ENCODE measurements around the gene MPPED2.

Gene MPPED2, protein sequence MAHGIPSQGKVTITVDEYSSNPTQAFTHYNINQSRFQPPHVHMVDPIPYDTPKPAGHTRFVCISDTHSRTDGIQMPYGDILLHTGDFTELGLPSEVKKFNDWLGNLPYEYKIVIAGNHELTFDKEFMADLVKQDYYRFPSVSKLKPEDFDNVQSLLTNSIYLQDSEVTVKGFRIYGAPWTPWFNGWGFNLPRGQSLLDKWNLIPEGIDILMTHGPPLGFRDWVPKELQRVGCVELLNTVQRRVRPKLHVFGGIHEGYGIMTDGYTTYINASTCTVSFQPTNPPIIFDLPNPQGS

GRCh38 chr11:30586251-30587144 lies at the start of gene MPPED2:
Gene MPPED2 (minus strand): TSS chr11:30586353. CDS start chr11:30580373, 5,980 bp downstream.
- no peak for DNase-seq

GRCh38 chr11:30635401-30635989 lies 49.3 kb upstream of the MPPED2 start:
- no peak for DNase-seq

DNA sequence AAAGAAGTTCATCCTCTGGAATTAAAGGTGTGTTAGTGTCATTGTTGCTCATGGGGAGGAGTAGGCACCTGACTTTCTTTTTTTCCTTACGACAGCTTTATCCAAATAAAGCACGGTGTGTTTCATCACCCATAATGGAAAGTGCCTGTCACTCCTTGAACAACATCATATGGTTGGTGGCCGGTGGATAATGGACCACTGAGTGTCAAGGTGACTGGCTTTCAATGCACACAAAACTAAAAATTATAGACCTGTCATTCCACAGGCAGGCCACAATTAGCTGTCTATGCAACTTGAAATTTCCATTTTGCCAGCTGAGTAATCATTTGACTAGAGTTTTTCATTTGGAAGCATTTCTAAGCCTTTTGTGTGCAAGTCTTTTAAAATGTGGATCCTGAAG lies 45.0 kb upstream of the MPPED2 start:
- DNase-seq, result no peak

DNA sequence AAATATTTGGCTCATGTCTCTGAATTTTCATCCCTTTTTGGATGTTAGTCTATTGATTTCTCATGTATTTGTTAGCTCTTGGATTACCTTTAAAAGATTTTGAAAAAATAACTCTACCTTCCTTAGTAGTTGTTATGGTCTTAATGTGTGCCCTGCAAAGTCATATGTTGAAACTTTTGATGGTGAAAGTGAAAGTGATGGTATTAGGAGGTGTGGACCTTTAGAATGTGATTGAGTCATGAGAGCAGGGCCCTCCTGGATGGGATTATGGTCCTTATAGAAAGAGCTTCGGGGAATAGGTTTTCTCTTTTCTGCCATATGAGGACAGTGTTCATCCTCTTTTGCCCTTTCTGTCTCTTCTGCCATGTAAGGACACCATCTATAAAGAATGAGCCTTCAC lies 33.6 kb upstream of the MPPED2 start:
- no peak for DNase-seq

- no peak for DNase-seq
Observed at GRCh38 chr11:30617762-30618161, 31.6 kb upstream of the MPPED2 start.

GRCh38 chr11:30610628-30611027 lies 24.5 kb upstream of the MPPED2 start:
- no peak for DNase-seq

- no peak for DNase-seq
Observed at GRCh38 chr11:30608534-30608933, 22.4 kb upstream of the MPPED2 start.

- DNase-seq, result no peak
Observed at GRCh38 chr11:30605036-30605605, 19.0 kb upstream of the MPPED2 start.

GRCh38 chr11:30603357-30603756 lies 17.2 kb upstream of the MPPED2 start:
- no peak for DNase-seq

- no peak for DNase-seq
Observed at GRCh38 chr11:30596832-30597231, 10.7 kb upstream of the MPPED2 start.

GRCh38 chr11:30595934-30596333 lies 9.8 kb upstream of the MPPED2 start:
- DNase-seq, result no peak

DNA sequence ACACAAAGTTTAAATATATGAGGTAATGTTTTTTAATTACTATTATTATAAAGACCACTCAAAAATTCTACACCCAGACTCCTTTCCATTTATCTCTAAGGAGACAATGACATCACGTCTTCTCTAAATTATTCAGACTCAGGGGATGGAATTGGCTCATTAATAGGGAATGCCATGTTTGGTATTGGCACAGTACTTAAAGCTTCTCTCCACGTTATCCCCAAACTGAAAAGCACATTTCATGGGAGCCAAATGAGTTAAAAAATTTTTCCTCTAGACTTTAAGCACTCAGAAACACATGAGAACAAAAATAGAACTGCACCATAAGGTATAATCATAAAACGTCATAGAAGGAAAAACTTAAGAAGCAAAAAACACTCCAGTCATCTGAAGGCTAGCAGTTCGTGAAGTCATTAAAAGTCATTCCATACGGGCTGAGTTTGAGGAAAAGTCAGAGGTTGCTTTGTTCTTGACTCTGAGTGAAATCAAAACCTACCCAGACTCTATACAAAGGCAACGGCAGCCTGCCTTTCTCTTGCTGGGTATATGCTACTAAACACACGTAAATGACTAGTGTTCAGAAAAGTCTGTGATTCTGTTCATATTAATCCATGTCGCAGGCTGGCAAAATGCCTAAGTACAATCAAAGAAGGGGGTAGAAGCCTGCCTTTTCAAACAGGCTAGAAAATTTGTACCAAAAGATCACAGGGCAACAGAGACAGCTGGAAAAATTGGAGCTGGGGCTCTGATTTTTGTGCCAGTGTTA lies 8.7 kb upstream of the MPPED2 start:
- no peak for DNase-seq

DNA sequence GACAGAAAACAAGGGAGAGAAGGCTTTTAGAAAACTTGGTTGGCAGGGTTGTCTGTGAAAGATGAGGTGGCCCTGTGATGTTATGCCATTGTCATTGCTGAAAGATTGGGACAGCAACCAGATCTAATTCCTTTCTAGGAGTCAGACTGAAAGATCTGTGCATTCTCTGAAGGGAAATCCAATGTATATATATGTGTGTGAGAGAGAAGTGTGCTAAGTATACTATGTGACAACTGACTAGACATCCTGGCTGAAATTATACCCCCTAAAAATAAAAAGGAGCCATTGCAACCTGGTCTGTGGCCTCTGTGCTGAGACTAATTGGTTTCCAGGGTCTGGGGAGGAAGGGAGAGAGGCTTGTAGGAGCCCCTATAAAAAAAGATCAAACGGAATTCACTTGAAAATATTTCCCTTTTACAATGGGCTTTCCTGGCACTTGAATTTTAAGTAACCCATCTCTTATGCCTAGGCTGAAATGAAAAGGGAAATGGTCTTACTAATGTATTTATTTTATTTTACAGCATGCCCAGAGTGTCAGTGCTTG lies 1.2 kb upstream of the MPPED2 start:
- DNase-seq, result no peak

GRCh38 chr11:30585892-30586250 lies 282 bp downstream of the MPPED2 start:
- no peak for DNase-seq

GRCh38 chr11:30585125-30585891 lies 845 bp downstream of the MPPED2 start:
- no peak for DNase-seq

DNA sequence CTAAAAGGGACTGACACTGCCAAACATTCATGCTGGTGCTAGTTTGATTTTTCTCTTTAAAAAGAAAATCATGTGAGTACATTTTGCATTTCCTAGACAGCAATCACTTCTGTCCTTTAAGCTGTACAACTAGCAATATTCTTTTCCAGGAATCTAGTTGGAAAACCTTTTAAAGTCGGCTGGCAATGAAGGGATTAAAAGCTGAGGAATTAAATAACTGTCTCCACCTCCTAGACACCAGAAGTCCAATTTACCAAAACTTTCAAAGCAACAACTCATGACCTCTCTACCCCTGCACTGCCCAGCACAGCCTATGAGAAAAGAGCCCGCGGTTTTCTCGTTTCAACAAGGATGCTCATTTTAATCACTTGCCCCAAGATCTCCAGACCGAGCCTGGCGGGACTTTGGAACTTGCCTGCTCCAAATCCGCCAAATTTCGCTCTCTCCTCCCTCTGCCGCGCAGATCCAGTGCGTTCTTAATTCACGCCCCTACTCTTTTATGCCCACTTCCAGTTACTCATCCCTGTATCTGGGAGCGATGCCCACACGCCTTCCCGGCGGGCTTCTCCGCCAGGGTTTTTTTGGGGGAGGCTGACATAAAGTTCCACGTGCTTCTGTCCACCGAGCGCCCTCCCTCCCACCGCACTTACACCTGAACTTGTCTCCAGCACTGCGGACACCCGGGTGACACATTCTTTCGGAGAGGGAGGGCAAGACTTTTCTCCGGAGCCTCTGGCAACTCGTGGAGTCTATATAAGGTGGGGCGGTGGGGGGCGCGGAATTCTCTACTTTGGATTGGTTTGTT lies 2.5 kb downstream of the MPPED2 start:
- no peak for DNase-seq

- no peak for DNase-seq
Observed at GRCh38 chr11:30582726-30583125, 3.4 kb downstream of the MPPED2 start.

DNA sequence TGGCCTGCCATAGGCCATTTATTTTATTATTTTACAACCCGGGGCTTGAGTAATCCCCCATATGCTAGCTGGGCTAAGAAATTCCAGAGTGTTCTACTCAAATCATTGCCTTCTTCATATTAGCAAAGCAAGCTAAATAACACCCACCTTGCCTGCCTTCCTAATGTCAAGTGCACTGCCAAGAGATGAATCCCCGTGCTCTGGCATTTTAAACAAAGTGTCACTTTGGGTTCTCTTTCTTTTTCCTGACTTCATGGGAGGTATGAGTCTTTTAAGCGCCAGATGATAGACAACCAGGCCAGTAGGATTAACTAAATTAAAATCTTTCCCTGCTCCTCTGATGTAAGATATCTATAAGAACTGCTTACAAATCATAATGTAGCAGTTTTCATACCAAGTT lies 4.5 kb downstream of the MPPED2 start:
- DNase-seq, result no peak

- no peak for DNase-seq
Observed at GRCh38 chr11:30580573-30580972, 5.6 kb downstream of the MPPED2 start.

DNA sequence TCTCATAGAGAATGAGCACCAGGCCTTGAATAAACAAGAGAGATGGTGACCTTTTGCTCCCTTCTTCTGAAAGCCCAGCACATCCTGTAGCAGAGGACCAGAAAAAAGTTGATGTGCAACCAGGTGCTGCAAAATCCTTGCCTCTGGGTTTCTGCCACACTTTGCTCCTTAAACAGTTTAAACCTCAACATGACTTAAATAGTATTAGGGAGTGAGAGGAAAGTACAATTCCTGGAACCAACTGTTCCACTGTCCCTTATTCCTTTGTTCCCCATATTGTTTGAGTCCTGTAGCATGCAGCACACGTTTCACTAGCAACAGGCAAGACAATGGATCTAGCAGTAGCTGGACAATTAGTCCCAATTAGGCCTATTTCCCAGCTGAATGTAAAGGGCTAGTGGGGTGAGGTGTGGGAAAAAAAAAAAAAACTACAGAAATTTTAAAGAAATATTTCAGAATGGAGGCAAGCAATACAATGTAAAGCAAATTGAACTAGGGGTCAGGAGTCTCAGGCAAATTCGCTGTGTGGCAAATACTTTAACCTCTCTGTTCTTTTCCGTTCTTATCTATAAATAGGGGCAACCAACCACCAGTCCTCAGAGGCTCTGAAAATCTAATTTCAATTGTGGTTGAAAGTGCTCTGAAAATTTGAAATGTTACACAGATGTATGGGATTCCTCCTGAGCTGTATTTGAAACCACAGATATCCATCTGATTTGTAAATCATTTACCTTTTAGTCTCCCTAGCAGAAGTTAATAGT lies 6.6 kb downstream of the MPPED2 start:
- DNase-seq, result no peak
